HG03097 (cell line): Measurements from ENCODE around the gene SH3TC2.

ENCODE experiments used
- ATAC-seq: cut with Tn5 transposase; IDR thresholded peaks from one replicate; pipeline ENCODE4 v1.9.1; 2021; ENCODE audit not compliant: unreplicated experiment, low FRiP score

Gene SH3TC2

DNA sequence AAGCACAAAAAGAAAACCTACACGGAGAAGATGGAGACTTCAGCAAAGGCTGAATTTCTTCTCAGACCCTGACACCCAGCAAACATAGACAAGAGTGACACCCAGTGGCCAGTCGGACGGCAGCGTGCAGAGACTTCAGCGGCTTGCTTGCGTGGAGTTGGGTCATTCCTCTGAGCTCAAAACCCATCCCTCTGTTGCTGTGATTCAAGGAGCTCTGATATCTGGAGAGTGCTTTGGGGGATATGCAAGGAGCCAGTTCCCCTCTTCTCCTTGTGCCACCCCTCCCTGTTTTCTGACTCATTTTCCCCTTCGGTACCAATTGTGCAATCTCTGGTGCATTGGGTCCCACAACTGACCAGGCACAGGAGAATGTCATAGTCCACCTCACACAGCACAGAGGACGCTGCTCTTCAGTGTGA, 27.5 kb downstream of the SH3TC2 start:
- no peak for ATAC-seq

DNA sequence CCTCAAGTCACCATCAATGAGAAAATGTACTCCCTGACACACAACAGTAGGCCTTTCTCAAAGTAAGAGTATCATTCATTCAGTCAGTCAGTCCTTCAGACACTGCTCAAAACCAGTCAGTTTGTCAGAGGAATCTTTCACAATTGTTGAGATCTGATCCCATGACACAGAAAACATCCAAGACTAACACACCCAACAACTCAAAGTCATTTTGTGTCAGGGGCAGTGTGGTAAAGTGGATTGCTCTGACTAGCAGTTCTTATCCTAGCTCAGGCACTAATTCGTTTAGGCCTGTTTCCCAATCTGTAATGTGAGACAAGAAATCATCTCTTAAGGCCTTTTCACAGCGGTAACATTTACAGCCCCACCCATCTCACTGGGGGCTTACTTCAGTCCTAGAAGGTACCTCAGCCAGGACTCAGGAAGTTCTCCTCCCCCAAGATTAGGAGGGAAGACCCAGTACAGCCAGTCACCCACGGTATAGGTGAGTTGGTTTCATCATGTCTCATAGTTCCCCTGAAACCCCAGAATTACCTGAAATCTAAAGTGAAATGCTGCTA, 31.9 kb downstream of the SH3TC2 start:
- ATAC-seq: no peak

DNA sequence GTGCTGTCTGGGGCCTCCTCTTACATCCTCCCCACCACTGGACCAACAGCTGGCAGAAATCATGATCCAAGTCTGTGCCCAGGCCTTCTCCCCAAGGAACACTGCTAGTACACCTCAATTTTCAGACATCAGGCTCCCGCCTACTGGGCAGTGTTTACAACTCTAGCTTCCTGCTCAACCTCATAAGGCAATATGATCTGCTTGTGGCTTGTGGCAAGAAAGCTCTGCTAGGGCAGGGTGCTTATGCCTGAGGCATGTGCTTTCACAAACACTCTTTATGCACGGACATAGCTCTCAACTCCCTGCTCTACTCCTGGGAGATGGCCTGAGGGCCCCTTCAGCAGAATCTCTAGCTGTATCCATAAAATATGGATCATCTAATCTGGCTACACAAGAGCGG, 32.5 kb downstream of the SH3TC2 start:
- no peak for ATAC-seq

DNA sequence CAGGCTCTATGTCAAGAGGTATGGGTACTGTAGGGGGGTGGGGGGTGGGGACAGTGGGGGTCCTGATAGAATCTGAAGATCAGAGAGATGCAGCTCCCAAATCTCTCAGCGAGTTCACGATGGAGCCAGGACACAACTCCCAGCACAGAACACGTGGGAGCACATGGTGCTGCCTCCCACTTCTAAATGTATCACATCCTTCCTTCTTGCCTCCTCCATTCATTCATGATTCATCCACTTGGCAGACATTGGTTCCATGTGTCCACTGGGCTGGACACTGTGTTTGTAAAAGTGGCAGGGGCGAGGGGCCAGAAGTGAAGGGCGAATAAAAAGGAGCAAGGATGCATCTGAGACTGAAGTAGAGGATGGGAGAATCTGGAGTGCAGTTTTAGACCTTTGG, 33.9 kb downstream of the SH3TC2 start:
- ATAC-seq: no peak

DNA sequence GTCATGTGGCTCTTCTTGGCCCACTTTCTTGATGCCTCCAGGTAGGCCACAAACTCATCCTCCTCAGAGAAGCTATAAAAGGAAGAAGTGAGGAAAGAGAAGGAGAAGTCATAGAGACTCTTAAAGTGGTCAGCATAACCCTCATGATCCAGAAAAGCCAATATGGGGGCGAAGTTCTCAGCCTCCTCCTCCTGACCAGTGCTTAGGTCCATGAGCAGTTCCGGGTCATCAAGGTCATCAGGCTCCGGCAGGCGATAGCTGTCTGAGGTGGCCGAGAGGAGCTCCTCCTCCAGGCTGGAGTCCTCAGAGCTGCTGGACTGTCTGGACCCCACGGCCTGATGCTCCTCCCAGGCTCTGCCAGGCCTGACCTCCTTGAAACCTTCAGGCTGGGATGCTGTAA, 34.7 kb downstream of the SH3TC2 start:
- no peak for ATAC-seq

DNA sequence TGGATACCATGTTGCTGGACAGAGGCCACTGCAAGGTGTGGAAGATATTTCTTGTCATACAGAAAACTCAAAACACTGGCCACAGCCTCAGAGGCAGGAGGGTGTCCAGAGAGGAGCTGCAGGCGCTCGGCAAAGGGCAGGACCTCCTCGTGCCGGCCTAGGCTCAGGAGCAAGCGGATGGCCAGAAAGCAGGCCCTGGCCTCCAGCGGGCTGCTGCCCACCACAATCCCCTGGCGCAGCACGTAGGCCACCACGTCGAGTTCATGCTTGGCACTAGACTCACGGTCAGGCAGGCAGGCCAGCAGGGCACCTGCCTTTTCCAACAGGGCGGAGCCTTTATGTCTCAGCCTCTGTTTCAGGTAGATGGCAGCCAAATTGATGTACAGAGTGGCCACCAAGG, 35.2 kb downstream of the SH3TC2 start:
- ATAC-seq: no peak

DNA sequence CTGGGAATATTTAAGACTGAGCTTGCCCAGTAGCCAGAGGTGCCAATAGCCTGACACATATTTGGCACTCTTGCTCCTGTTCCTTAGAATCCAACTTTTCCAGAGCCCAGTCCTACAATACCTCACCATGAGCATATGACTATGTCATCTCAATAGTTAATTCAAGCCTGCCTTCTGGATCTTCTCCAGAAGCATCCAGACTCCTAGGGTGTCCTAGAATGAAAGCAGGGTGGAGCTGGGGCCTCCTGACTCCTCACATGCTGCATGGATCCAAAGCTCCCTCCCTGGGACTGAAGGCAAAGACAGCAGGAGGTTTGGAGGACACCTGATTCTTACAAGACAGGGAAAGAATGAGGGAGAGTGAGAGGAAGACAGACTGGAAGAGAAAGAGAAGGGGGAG, 37.9 kb downstream of the SH3TC2 start:
- no peak for ATAC-seq

DNA sequence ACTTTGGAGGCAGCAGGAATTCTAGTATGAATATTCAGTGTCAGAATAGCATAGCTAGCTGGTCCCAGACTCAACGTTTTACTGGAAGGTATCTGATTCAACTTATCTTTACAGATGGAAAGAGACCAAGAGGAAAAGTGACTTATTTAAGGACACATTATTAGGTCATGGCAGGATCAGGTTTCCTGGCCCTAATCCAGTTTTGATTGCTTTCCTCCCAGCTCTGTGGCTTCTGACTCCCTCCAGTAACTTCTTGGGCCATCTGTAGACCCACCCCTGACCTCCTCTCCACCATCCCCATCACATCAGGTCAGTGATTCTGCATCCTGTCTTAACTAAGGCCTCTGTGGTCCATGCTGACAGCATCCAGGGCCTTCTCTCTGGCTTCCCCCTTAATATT, 38.4 kb downstream of the SH3TC2 start:
- ATAC-seq: no peak

DNA sequence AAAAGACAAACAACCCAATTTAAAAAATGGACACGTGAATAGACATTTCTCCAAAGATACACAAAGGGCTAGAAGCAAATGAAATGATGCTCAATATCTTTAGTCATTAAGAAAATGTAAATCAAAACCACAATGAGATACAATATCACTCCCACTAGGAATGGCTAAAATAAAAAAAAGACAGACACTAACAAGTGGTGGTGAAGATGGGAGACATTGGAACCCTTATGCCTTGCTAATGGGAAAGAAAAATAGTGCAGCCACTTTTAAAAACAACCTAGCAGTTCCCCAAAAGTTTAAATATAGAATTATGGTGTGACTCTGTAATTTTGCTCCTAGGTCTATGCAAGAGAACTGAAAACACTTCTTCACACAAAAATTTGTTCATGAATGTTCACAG, 40.7 kb downstream of the SH3TC2 start:
- no peak for ATAC-seq

DNA sequence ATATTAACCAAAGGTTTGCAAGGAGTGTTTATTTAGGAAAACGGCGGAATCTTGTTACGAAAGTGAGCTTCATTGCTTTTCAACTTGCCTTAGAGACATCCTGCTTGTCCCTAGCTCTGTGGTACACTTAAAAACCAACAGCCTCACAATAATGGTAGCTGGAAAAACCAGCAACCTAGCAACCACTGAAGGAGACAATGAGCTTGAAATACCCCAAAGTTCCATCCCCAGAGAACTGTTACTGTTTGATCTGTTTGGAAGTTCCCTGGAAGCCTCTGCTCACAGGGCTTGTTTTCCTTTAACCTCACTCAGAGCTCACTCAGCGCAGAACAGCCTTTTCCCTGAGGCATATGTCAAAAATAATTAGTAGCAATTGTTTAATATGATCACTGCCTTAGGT, 43.2 kb downstream of the SH3TC2 start:
- no peak for ATAC-seq

DNA sequence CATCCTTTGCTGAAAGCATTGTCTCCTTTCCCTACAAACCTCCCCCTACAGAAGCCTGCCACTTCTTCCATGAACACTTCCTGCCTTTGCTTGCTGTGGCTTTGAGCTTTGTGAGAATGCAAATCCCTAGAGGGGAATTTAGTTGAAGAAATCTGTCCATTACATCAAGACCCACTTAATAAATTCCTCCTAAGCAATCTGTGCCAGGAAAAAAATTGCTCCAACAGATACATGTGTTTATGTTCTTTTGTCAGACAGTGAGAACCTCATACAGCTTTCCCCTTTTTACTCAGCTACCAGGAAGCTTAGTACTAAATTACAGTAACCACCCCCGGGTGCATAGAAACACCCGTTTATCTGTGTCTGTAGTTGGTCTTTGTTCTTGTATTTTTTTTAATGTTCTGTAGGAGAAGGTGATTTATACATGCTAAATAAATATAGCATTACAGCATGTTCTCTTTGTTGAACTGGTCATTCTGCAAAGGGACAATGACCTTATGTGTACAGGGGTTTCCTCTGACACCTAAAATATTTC, 43.9 kb downstream of the SH3TC2 start:
- ATAC-seq: no peak

DNA sequence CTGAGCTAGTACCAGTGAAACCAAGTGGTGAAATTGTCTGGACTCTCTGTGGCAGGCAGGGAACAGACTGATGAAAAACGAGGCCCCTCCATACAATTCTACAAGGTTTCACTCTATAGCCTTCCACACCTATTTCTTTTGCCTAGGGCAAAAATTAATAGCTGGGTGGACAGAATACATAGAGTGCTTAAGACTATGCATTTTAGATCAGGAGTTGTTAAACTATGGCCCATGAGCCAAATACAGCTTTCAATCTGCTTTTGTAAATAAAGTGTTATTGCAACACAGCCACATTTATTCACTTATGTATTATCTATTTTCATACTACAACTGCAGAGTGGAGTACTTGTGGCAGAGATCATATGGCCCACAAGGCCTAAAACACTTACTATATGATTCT, 45.2 kb downstream of the SH3TC2 start:
- ATAC-seq: no peak

DNA sequence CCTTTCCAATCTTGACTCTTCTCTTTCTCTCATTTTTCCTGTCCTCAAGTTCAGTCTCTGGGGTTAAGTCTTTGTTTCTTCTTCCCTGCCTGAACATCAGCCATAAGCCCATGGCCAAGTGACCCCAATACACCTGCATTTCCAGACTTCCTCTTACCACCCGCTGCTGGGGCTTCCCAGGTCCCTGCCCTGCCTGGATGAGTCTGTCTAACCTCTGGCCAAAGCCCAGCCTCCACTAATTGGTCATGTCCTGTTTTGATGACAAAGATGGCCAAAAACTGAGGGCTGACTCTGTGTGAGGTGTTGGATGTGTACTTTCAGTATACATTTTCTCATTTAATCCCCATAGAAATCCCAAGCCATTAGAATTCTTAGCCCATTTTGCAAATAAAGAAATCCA, 47.3 kb downstream of the SH3TC2 start:
- no peak for ATAC-seq

DNA sequence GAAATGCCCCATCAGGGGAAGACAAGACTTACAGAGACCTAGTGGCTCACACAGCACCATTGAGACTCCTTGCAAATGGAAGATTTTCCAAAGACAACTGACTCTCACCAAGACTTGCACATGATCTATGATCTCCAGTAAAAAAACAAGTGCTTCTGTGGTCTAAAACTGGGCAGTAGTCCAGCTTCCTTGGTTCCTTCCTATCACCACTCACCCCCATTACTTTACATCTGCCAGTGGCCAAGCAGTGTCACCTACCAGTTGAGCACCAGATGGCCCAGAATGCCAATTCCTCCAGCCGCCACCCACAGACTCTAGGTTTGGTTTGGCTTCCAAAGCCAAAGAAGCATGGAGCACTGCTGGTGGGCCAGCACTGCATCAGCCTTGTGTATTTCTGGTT, 47.7 kb downstream of the SH3TC2 start:
- ATAC-seq: no peak

DNA sequence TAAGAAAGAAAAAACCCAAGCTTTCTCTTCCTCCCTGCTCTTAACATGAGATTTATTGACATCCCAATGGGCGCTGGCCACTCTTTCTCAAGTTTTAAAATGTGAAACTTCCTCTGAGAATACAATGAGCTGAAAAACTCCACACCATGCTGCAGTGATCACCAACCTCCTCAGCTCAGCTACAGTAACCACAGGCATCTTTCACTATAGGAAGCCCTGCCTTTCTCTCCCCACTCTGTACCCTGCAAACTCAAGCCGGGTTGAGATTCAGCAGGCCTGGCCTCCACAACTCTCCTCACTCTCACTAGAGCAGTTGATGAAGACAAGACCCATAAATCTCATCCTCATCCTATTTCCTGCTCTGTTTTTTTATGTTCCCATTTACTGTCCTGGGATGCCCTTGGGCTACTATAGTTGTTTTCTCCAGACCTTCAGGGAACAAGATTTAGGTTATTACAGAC, 48.3 kb downstream of the SH3TC2 start:
- ATAC-seq: no peak

DNA sequence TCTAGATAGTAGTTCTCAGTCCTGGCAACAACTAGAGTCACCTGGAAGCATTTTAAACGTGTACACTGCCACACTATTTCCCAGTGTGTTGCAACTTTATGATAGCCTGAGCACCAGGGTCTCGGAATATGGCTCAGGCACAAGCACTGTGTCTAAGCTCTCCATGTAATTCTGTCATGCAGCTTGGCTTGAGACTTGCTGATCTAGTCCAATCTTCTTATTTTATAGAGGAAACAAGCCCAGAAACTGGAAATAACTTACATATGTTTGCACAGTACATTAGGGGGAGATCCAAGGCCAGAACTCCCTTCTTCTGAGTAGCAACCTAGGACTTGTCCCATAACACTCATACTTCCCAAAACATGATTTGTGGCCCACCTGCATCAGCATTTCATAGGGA, 49.1 kb downstream of the SH3TC2 start:
- ATAC-seq: no peak

DNA sequence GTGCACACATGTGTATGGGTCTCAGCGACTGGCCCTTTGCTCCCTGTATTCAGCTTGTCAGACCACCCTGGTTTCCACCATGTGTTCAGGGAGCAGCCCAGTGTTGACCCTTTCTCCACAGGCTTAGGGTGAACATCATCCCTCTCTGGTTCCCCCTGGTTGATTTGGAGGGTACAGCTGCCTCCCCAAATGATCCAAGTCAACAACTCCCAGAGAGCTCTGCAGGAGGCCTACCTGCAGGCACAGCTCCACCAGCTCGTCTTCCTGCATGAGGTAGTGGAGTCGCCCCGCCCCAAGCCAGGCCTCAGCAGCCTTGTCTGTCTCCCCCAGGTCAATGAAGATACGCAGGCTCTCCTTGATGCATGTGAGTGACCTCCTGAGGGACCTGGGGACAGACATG, 50.5 kb downstream of the SH3TC2 start:
- ATAC-seq: no peak

DNA sequence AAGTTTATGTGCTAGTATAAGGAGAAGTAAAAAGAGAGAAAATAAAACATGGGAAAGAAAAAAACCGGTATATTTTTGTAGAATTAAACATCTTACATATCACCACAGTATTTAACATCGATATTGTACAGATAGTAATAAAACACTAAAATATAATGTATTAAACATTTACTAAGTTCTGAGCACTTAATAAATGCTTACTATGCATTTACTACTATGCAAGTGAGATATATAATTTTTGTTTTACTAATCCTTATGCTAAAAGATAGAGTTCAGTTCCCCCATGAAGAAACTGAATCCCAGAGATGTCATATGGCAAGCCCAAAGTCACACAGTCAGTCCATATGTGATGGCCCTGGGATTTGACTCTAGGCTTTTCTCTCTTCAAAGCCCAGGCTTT, 51.1 kb downstream of the SH3TC2 start:
- no peak for ATAC-seq

DNA sequence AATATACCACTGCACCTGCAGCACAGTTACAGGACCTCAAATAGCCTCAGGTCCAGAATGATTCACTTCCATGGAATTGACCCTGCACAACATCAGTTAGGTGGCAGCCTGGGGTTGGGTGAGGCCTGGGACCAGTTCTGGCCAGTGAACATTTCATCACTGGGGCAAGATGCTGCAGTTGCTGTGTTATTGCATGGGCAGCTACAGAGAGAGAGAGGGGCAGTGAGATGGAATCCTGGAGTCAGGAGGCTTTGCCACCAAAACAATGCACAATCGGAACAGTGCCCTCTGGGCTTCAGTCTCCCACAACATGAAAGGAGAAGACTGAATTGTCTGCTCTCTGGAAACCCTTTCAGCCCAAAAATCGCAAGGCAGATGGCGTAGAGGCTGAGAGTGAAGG, 51.8 kb downstream of the SH3TC2 start:
- ATAC-seq: no peak

DNA sequence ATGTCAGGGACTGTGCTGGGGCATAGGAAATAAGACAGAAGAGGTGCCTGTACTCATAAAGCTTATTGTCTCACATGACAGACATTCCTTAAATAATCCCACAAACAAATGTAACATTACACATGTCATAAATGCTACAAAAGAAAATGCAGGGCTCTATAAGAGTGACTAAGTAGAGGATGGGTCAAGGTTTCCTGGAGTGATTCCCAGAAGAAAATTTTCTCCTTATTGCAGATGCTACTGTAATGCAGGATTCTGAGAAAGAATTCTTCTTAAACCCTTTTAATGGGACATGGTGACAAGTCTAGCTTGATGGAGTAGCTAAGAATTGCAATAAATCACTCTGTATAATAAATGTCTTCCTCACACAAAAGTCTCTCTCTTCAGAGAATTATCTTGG, 55.7 kb downstream of the SH3TC2 start:
- ATAC-seq: no peak

DNA sequence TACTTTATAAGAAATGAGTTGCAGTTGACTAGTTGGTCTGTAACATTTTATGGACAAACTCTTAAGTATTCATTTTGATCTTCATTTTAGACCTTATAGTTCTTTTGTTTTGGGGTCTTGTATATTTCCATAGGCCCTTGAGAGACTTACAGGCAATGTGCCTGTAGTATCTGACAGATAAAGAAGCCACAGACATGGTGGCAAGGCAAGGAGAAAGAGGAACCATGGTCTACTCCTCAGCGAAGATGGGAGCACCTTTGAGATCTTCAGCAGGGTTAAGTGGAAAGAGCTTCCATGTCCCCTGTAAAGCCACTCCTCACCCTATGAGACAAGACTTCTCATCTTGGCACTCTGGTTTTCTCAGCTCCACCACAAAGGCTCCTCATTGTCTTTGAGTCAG, 56.4 kb downstream of the SH3TC2 start:
- no peak for ATAC-seq

DNA sequence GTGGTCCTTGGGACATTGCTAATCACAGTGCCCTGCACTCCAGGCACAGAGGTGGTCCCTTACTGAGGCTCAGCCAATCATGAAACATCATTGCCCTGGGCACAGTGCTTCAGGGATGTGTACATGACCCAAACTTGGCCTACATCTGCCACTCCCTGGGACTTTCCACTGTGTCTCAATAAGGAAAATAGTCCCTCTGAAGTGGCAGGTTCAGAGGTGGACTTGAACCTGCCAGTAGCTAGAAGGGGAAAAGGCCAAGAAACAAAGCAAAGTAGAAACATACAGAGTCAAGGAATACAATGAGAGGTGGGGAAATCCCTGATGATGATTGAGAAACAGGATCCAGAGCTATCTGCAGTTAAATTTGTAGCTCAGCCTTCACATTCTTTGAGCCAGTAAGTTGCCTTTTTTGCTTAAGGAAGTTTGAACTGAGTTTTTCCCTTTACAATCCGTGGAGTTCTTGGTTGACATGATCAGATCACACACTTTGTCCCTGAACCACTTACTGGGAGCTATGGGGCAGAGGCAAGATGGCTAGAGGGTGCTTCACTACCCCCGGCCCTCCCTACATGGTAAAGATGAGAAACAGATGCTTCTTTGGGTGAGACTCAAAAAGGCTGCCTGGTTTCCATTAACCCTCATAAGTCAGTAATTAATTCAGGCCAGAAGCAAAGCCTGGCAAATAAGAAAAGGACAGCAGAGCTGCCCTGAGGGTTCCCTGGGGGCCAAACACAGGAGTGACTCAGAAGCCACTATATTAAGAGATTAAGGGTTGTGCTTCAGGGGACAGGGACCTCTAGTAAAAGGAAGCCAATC, 57.6 kb downstream of the SH3TC2 start:
- no peak for ATAC-seq
